ENCODE data around the gene MLLT1. TPM values are rescaled to one million over a fixed set of nuclear protein-coding genes. Genes with fewer than 3 reads are reported as not detected.

The MLLT1 gene
- total and polyA plus RNA-seq, 5 donors, result 34.8 to 67.3 (median 64.7) TPM

DNA sequence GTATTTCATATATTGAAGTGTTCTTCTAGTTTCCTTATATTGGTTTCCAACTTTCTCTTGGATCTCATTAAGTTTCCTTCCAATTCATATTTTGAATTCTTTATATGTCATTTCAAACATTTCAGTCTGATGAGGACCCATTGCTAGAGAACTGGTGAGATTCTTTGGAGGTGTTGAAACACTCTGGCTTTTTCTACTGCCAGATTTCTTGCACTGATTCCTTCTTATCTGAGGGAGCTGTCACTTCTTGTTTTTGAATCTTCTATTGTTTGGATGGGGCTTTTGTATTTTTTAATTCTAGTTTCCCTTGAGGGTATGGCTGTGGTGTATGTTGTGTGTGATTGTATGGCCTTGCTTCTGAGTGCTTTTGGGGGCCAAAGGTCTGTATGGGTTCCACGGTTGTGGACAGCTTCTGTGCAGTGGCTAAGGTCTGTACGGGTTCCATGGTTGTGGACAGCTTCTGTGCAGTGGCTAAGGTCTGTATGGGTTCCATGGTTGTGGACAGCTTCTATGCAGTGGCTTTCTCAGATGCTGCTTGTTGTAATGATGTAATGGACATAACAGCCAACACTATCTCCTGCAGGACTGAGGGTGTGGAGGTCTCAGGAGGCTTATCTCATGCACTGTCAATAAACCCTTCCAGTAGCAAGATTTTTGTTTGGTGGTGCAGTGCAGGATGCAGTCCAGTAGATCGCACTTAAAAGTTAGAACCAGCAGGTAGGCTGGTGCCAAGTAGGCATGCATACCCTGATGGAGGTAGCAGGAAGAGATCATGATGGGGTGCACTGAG is 107.5 kb downstream of the MLLT1 start:
- Histone ChIP-seq H3K27me3 (ENCODE audit: control insufficient read depth, insufficient read depth) (no peaks in the 10 kb centered on the region), H3K27ac (ENCODE audit: low read length) (no peak overlapping the region), H3K4me1 (ENCODE audit: control insufficient read depth, insufficient read depth, low read length) (no peaks in the 10 kb centered on the region), H3K4me3 (ENCODE audit: low read length) (no peak overlapping the region), H3K9me3 (ENCODE audit: control insufficient read depth, low read length) (no peaks in the 10 kb centered on the region)
- WGBS, result 66% methylated on average over 3 of the region's 3 CpGs
- ATAC-seq (no peak), DNase-seq (no peak)
- intact Hi-C loops (cut with DNase I), result no loop called here

DNA sequence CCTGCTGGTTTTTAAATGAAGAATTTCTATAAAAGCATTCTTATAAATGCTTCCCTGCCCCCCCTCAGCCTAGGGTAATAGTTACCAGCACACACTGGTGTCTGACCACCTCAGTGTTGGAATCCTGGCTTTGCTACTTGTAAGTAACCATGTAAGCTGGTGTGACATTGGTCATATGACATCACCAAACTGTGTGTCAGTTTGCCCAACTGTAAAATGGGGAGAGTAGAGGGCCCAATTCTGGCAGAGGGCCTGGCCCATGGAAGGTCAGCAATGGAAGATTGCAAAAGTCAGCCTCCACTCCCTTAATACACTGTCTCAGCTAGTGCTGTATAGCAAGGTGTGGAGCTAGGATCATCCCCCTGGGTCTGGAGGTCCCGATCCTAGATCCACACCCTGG is 112.7 kb downstream of the MLLT1 start:
- no peaks in the 10 kb centered on the region for H3K4me1 ChIP-seq (ENCODE audit: control insufficient read depth, insufficient read depth, low read length)
- no peak overlapping the region for H3K4me3 ChIP-seq (ENCODE audit: low read length)
- DNase-seq (no peak), ATAC-seq (no peak)
- intact Hi-C loops (cut with DNase I), result loop anchor here in 2 of 4 donors (5.0 to 10.0 kb wide), 2 partner anchors 130 to 138 kb away; no protein-coding TSS in a partner anchor
- no peaks in the 10 kb centered on the region for H3K27me3 ChIP-seq (ENCODE audit: control insufficient read depth, insufficient read depth)
- 91% methylated on average over 1 of the region's 1 CpG for WGBS
- no peak overlapping the region for H3K27ac ChIP-seq (ENCODE audit: low read length)
- no peaks in the 10 kb centered on the region for H3K9me3 ChIP-seq (ENCODE audit: control insufficient read depth, low read length)

DNA sequence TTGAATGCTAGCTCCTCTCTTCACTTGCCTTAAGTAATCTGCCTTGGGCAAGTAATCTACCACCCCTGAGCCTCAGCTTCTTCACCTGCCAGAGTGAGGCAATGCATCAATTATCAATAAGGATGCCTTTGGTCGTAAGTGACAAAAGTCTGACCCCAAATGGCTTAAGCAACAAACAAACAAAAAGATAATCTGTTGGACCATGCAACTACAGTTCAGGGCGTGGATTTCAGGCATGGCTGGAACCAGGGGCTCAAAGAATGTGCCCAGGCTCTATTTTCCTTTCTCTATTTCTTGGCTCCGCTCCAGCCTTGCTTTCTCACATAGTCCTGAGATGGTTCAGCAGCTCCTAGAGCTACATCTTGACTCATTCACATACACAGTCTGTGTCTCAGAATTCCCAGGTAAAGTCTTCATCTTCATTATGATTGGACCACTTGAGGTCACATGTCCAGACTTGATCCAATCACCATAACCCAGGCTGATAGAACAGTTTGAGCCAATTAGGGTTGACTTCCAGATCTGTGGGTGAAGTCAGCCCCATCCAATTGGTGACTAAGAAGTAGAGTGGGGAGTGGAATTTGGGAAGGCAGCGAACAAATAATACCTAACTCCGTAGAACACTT is 114.8 kb downstream of the MLLT1 start:
- WGBS, result 85% methylated on average over 5 of the region's 5 CpGs
- no peak overlapping the region for H3K4me3 ChIP-seq (ENCODE audit: low read length)
- H3K27me3 ChIP-seq (ENCODE audit: control insufficient read depth, insufficient read depth), result no peaks in the 10 kb centered on the region
- intact Hi-C loops (cut with DNase I), result loop anchor here in 3 of 4 donors (5.0 to 10.0 kb wide), 2 partner anchors 132 to 140 kb away; no protein-coding TSS in a partner anchor
- no peak for ATAC-seq
- DNase-seq, result no peak
- no peak overlapping the region for H3K27ac ChIP-seq (ENCODE audit: low read length)
- H3K4me1 ChIP-seq (ENCODE audit: control insufficient read depth, insufficient read depth, low read length), result no peaks in the 10 kb centered on the region
- H3K9me3 ChIP-seq (ENCODE audit: control insufficient read depth, low read length), result no peaks in the 10 kb centered on the region

DNA sequence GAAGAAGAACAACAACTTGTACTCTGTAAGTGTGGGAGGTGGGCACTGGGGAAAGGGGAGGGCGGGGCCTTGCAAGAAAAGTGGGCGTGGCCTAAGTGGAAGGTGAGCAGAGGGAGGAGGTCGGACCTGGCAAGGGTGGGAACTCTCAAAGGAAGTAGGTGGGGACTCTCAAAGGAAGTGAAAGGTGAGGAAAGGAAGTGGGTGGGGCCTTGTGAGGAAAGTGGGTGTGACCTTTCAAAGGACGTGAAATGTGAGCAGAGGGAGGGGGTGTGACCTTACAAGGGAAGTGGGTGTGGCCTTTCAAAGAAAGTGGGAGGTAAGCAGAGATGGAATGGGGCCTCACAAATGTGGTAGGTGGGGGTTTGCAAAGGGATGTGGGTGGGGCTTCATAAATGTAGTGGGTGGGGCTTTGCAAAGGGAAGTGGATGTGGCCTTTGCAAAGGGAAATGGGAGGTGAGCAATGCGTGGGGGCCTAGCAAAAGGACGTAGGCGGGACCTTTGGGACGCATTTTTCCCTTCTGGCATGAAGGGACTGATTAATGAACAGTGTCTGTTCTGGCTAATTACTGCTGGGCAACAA is 118.4 kb downstream of the MLLT1 start:
- Histone ChIP-seq H3K27ac (ENCODE audit: low read length) (no peak overlapping the region), H3K4me1 (ENCODE audit: control insufficient read depth, insufficient read depth, low read length) (no peaks in the 10 kb centered on the region), H3K9me3 (ENCODE audit: control insufficient read depth, low read length) (no peaks in the 10 kb centered on the region), H3K4me3 (ENCODE audit: low read length) (no peak overlapping the region), H3K27me3 (ENCODE audit: control insufficient read depth, insufficient read depth) (no peaks in the 10 kb centered on the region)
- intact Hi-C loops (cut with DNase I), result loop anchor here in 2 of 4 donors (5.0 to 10.0 kb wide), 2 partner anchors 136 to 143 kb away; no protein-coding TSS in a partner anchor
- DNase-seq, result peak; percentile 50 to 65 (median 56)
- ATAC-seq, result peak; percentile 41 to 93
- WGBS, result 41% methylated on average over 8 of the region's 8 CpGs

Other genes with a start within 250 kb of the MLLT1 start
- gene RFX2, start 169.5 kb downstream of the MLLT1 start, total RNA-seq, result 10 to 100 TPM in 2 of 4 donors, 1 to 10 TPM in 2; 5.1 to 15.9 (median 9.6) TPM
- gene RFX2, start 169.5 kb downstream of the MLLT1 start, polyA plus RNA-seq, result 8.2 TPM
- gene ACSBG2, start 144.3 kb downstream of the MLLT1 start, total RNA-seq, result not detected
- not detected for gene ACSBG2, start 144.3 kb downstream of the MLLT1 start, polyA plus RNA-seq
- not detected for gene ACER1, start 53.6 kb upstream of the MLLT1 start, total RNA-seq
- gene ACER1, start 53.6 kb upstream of the MLLT1 start, polyA plus RNA-seq, result not detected
- 10 to 100 TPM; 61.5 to 79.5 (median 68.6) TPM for gene CLPP, start 81.6 kb upstream of the MLLT1 start, total RNA-seq
- gene CLPP, start 81.6 kb upstream of the MLLT1 start, polyA plus RNA-seq, result 73.0 TPM
- 100 to 1,000 TPM in 3 of 4 donors, 10 to 100 TPM in 1; 95.6 to 127 (median 119) TPM for gene ALKBH7, start 92.8 kb upstream of the MLLT1 start, total RNA-seq
- 99.0 TPM for gene ALKBH7, start 92.8 kb upstream of the MLLT1 start, polyA plus RNA-seq
- 1 to 10 TPM in 2 of 4 donors, under 1 TPM in 2; 0.68 to 1.3 (median 0.99) TPM for gene PSPN, start 96.0 kb upstream of the MLLT1 start, total RNA-seq
- 0.50 TPM for gene PSPN, start 96.0 kb upstream of the MLLT1 start, polyA plus RNA-seq
- 10 to 100 TPM; 30.8 to 39.8 (median 34.3) TPM for gene GTF2F1, start 113.2 kb upstream of the MLLT1 start, total RNA-seq
- gene GTF2F1, start 113.2 kb upstream of the MLLT1 start, polyA plus RNA-seq, result 33.8 TPM
- gene KHSRP, start 144.8 kb upstream of the MLLT1 start, total RNA-seq, result 100 to 1,000 TPM; 105 to 134 (median 112) TPM
- gene KHSRP, start 144.8 kb upstream of the MLLT1 start, polyA plus RNA-seq, result 84.8 TPM
- gene SLC25A41, start 153.8 kb upstream of the MLLT1 start, total RNA-seq, result under 1 TPM; 0.21 to 0.54 (median 0.29) TPM
- gene SLC25A41, start 153.8 kb upstream of the MLLT1 start, polyA plus RNA-seq, result 0.36 TPM
- 10 to 100 TPM; 81.6 to 95.5 (median 89.7) TPM for gene SLC25A23, start 179.8 kb upstream of the MLLT1 start, total RNA-seq
- 59.6 TPM for gene SLC25A23, start 179.8 kb upstream of the MLLT1 start, polyA plus RNA-seq
- gene CRB3, start 184.3 kb upstream of the MLLT1 start, total RNA-seq, result not detected
- gene CRB3, start 184.3 kb upstream of the MLLT1 start, polyA plus RNA-seq, result 0.11 TPM
- gene DENND1C, start 201.8 kb upstream of the MLLT1 start, total RNA-seq, result 1 to 10 TPM in 2 of 4 donors, under 1 TPM in 2; 0.54 to 1.9 (median 1.1) TPM
- 0.68 TPM for gene DENND1C, start 201.8 kb upstream of the MLLT1 start, polyA plus RNA-seq
- gene TUBB4A, start 222.3 kb upstream of the MLLT1 start, total RNA-seq, result 1 to 10 TPM in 3 of 4 donors, under 1 TPM in 1; 0.45 to 7.4 (median 2.7) TPM
- 2.2 TPM for gene TUBB4A, start 222.3 kb upstream of the MLLT1 start, polyA plus RNA-seq